B cell (primary cell): ENCODE measurements around the gene MRAS.

Experiments used
- CTCF ChIP-seq: fragments of 200-600 bp; IDR thresholded peaks from one replicate; pipeline ENCODE4 v1.8.0; 2022; ENCODE audit warnings: antibody characterized with exemption, mild to moderate bottlenecking
- EZH2 ChIP-seq: IDR thresholded peaks from 2 replicates; pipeline ENCODE4 v1.6.1; 2012; ENCODE audit warnings: borderline replicate concordance, low read depth, mild to moderate bottlenecking, moderate library complexity, low read length; ENCODE audit not compliant: insufficient read depth, poor library complexity, severe bottlenecking

- TF ChIP-seq CTCF (no peak), EZH2 (no peak)
Measured at GRCh38 chr3:138361561-138361971, 13.2 kb downstream of the MRAS start.
